K562 (cell line): ENCODE data around the gene MYO10.

ENCODE experiments used
- BRCA1 ChIP-seq, 2 experiments: fragments of 450-650 bp in 1 of 2; sonication (generic) in 1 of 2; formaldehyde crosslinking in 1 of 2; IDR thresholded peaks; 2 replicates each; pipeline versions ENCODE4 v1.5.0 to v1.6.1; 2017 to 2020; ENCODE audit warnings: mild to moderate bottlenecking in 1 of 2, missing genetic modification reagents in 1 of 2
- CTCF ChIP-seq, 3 experiments: IDR thresholded peaks in 2 of 3; conservative IDR thresholded peaks in 1 of 3; 2 replicates each; pipeline ENCODE4 v1.5.1; 2011 to 2012; ENCODE audit warnings: low read length in 3 of 3, mild to moderate bottlenecking in 3 of 3, control low read depth in 2 of 3, improper control_type of control experiment in 1 of 3, inconsistent platforms in 1 of 3, low read depth in 1 of 3, mixed read lengths in 1 of 3, moderate library complexity in 1 of 3; ENCODE audit not compliant: insufficient read depth in 2 of 3
- ELF2 ChIP-seq: fragments of 250-450 bp; sonication (Bioruptor Pico); IDR thresholded peaks from 2 replicates; pipeline ENCODE4 v1.5.0; 2021; ENCODE audit warnings: mild to moderate bottlenecking
- EP300 ChIP-seq: IDR thresholded peaks from 2 replicates; pipeline ENCODE4 v1.6.1; 2012; ENCODE audit warnings: low read length, improper control_type of control experiment
- NRF1 ChIP-seq, 2 experiments: fragments of 450-650 bp; IDR thresholded peaks in 1 of 2; conservative IDR thresholded peaks in 1 of 2; 2 replicates each; pipeline ENCODE4 v1.6.1; 2014; ENCODE audit warnings: mild to moderate bottlenecking in 2 of 2
- SIN3A ChIP-seq, 2 experiments: fragments of 150-350 bp in 1 of 2; IDR thresholded peaks; 2 replicates each; pipeline ENCODE4 v1.6.1; 2011 to 2016; ENCODE audit warnings: borderline replicate concordance in 2 of 2, low read depth in 2 of 2, low read length in 2 of 2, mild to moderate bottlenecking in 2 of 2, moderate library complexity in 2 of 2; ENCODE audit not compliant: control insufficient read depth in 1 of 2
- TAF1 ChIP-seq: IDR thresholded peaks from 2 replicates; pipeline ENCODE4 v1.6.1; 2011; ENCODE audit warnings: mild to moderate bottlenecking, low read length, moderate library complexity; ENCODE audit not compliant: insufficient read depth, control insufficient read depth, severe bottlenecking; ENCODE audit errors: extremely low read depth
- TEAD4 ChIP-seq, 2 experiments: sonication (generic) in 1 of 2; formaldehyde crosslinking in 1 of 2; IDR thresholded peaks; 2 replicates each; pipeline versions ENCODE4 v1.6.1 to v1.8.0; 2012 to 2022; ENCODE audit warnings: borderline replicate concordance in 1 of 2, inconsistent platforms in 1 of 2, low read length in 1 of 2, mild to moderate bottlenecking in 1 of 2, missing genetic modification reagents in 1 of 2

- TF ChIP-seq SIN3A (IDR thresholded peaks at IDR 0.05; ENCODE audit: borderline replicate concordance in 2 of 2, control insufficient read depth in 1 of 2, low read depth in 2 of 2, low read length in 2 of 2) (no peak), TAF1 (no peak), BRCA1 (IDR thresholded peaks at IDR 0.05) (no peak), BRCA1 (CRISPR knock-in tag; IDR thresholded peaks at IDR 0.05) (no peak), CTCF (IDR thresholded peaks at IDR 0.05 in 2 of 3, conservative IDR thresholded peaks at IDR 0.05 in 1 of 3; ENCODE audit: insufficient read depth in 2 of 3, low read depth in 1 of 3, low read length in 3 of 3) (no peak), EP300 (no peak), NRF1 (conservative IDR thresholded peaks at IDR 0.05 in 1 of 2, IDR thresholded peaks at IDR 0.05 in 1 of 2) (no peak), TEAD4 (IDR thresholded peaks at IDR 0.05; ENCODE audit: low read length) (no peak), TEAD4 (CRISPR knock-in tag; IDR thresholded peaks at IDR 0.05; ENCODE audit: borderline replicate concordance) (no peak), ELF2 (CRISPR knock-in tag) (no peak)
Measured at GRCh38 chr5:16936989-16937438, 926 bp upstream of the MYO10 start.
